ENCODE results near the gene JARID2.

Gene JARID2

GRCh38 chr6:15336900-15337560 lies 91.2 kb downstream of the JARID2 start:
- no peak overlapping the region for H3K4me3 ChIP-seq (ENCODE audit: low read length)
- no peak for TF ChIP-seq CTCF (conservative IDR thresholded peaks at IDR 0.05; ENCODE audit: low read depth, low read length)
- no peak for DNase-seq (ENCODE audit: low read depth)

- no peak for DNase-seq (ENCODE audit: low read depth)
- no peak for TF ChIP-seq CTCF (conservative IDR thresholded peaks at IDR 0.05; ENCODE audit: low read depth, low read length)
- no peak overlapping the region for H3K4me3 ChIP-seq (ENCODE audit: low read length)
Observed at GRCh38 chr6:15337582-15337981, 91.7 kb downstream of the JARID2 start.

GRCh38 chr6:15338476-15338875 lies 92.6 kb downstream of the JARID2 start:
- no peak overlapping the region for H3K4me3 ChIP-seq (ENCODE audit: low read length)
- no peak for TF ChIP-seq CTCF (conservative IDR thresholded peaks at IDR 0.05; ENCODE audit: low read depth, low read length)
- DNase-seq (ENCODE audit: low read depth): no peak

- DNase-seq (ENCODE audit: low read depth): no peak
- no peak overlapping the region for H3K4me3 ChIP-seq (ENCODE audit: low read length)
- no peak for TF ChIP-seq CTCF (conservative IDR thresholded peaks at IDR 0.05; ENCODE audit: low read depth, low read length)
Observed at GRCh38 chr6:15339081-15339480, 93.2 kb downstream of the JARID2 start.

GRCh38 chr6:15340105-15340601 lies 94.3 kb downstream of the JARID2 start:
- no peak overlapping the region for H3K4me3 ChIP-seq (ENCODE audit: low read length)
- DNase-seq (ENCODE audit: low read depth): no peak
- TF ChIP-seq CTCF (conservative IDR thresholded peaks at IDR 0.05; ENCODE audit: low read depth, low read length): no peak

GRCh38 chr6:15340775-15341174 lies 94.9 kb downstream of the JARID2 start:
- no peak overlapping the region for H3K4me3 ChIP-seq (ENCODE audit: low read length)
- no peak for TF ChIP-seq CTCF (conservative IDR thresholded peaks at IDR 0.05; ENCODE audit: low read depth, low read length)
- DNase-seq (ENCODE audit: low read depth): no peak

GRCh38 chr6:15341311-15342001 lies 95.6 kb downstream of the JARID2 start:
- DNase-seq (ENCODE audit: low read depth): no peak
- TF ChIP-seq CTCF (conservative IDR thresholded peaks at IDR 0.05; ENCODE audit: low read depth, low read length): no peak
- no peak overlapping the region for H3K4me3 ChIP-seq (ENCODE audit: low read length)
